Nephron (organoid): ENCODE measurements around the gene NFKB1.
A peak's percentile ranks its signal among the peaks of the same experiment; 100 is the strongest.

ENCODE experiments used
- H3K27ac Mint-ChIP-seq, 3 experiments: 2 replicates each; pipeline ENCODE4 v1.8.0; 2020; ENCODE audit warnings: mixed read lengths in 3 of 3, mild to moderate bottlenecking in 2 of 3, moderate library complexity in 1 of 3
- H3K27me3 Mint-ChIP-seq: 2 replicates; pipeline ENCODE4 v1.8.0; 2021; ENCODE audit warnings: low read depth, mild to moderate bottlenecking, moderate library complexity, mixed read lengths
- H3K36me3 Mint-ChIP-seq: 2 replicates; pipeline ENCODE4 v1.8.0; 2020; ENCODE audit warnings: low read depth, mixed read lengths
- H3K4me1 Mint-ChIP-seq: 2 replicates; pipeline ENCODE4 v1.8.0; 2020; ENCODE audit warnings: mixed read lengths
- H3K4me3 Mint-ChIP-seq, 3 experiments: 2 replicates each; pipeline ENCODE4 v1.8.0; 2020; ENCODE audit warnings: mild to moderate bottlenecking in 3 of 3, mixed read lengths in 3 of 3, moderate library complexity in 2 of 3
- H3K9me3 Mint-ChIP-seq: 2 replicates; pipeline ENCODE4 v1.8.0; 2020; ENCODE audit warnings: mixed read lengths
- CTCF ChIP-seq, 3 experiments: fragments of 200-600 bp; sonication (generic); IDR thresholded peaks; one replicate each; pipeline ENCODE4 v1.5.0; 2021; ENCODE audit warnings: antibody characterized with exemption in 3 of 3; ENCODE audit not compliant: unreplicated experiment in 3 of 3

NFKB1 gene

GRCh38 chr4:102629673-102630072 is 128.5 kb downstream of the NFKB1 start:
- H3K27ac Mint-ChIP-seq: peak overlapping the region; percentile 33 to 80 (median 44)
- H3K4me1 Mint-ChIP-seq: peaks cover 24% of the 10 kb centered on the region
- no peaks in the 10 kb centered on the region for H3K27me3 Mint-ChIP-seq
- H3K9me3 Mint-ChIP-seq: no peaks in the 10 kb centered on the region
- peaks cover 4% of the 10 kb centered on the region for H3K36me3 Mint-ChIP-seq
- no peak for TF ChIP-seq CTCF (IDR thresholded peaks at IDR 0.05; ENCODE audit: unreplicated experiment in 3 of 3)
- H3K4me3 Mint-ChIP-seq: peak overlapping the region in 1 of 3 experiments; percentile 2

- H3K9me3 Mint-ChIP-seq: no peaks in the 10 kb centered on the region
Measured at GRCh38 chr4:102631616-102632015, 130.5 kb downstream of the NFKB1 start.

GRCh38 chr4:102632241-102633065 is 131.3 kb downstream of the NFKB1 start:
- no peak for TF ChIP-seq CTCF (IDR thresholded peaks at IDR 0.05; ENCODE audit: unreplicated experiment in 3 of 3)
- Mint-ChIP-seq H3K27me3 (no peaks in the 10 kb centered on the region), H3K4me3 (no peak overlapping the region), H3K4me1 (peaks cover 24% of the 10 kb centered on the region), H3K36me3 (peaks cover 13% of the 10 kb centered on the region), H3K9me3 (no peaks in the 10 kb centered on the region), H3K27ac (no peak overlapping the region)

More at GRCh38 chr4:102631616-102632015, 130.5 kb downstream of the NFKB1 start:
- no peaks in the 10 kb centered on the region for H3K27me3 Mint-ChIP-seq
- no peak overlapping the region for H3K4me3 Mint-ChIP-seq
- no peak overlapping the region for H3K27ac Mint-ChIP-seq
- peaks cover 24% of the 10 kb centered on the region for H3K4me1 Mint-ChIP-seq
- peaks cover 9% of the 10 kb centered on the region for H3K36me3 Mint-ChIP-seq
- TF ChIP-seq CTCF (IDR thresholded peaks at IDR 0.05; ENCODE audit: unreplicated experiment in 3 of 3): no peak

DNA sequence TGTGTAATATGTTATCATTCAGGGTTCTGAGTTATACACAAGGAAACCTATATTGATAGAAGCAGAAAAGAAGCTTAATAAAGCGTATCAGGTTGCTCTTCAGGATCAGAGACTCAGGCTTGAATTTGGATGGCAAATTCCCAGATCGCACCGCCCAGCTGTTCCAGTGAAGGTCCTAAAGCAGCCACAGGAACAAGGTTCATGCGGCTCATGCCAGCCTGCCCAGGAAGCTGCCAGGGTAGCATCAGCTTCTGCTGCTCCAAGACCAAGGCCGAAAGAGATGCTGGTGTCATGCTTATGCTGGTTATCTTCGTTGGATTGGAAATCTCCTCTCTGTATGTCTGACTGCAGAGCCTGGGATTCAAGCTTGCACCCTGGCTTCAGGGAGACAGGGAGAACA is 131.9 kb downstream of the NFKB1 start:
- no peak for TF ChIP-seq CTCF (IDR thresholded peaks at IDR 0.05; ENCODE audit: unreplicated experiment in 3 of 3)
- peaks cover 17% of the 10 kb centered on the region for H3K36me3 Mint-ChIP-seq
- peaks cover 19% of the 10 kb centered on the region for H3K4me1 Mint-ChIP-seq
- no peaks in the 10 kb centered on the region for H3K27me3 Mint-ChIP-seq
- H3K4me3 Mint-ChIP-seq: no peak overlapping the region
- H3K27ac Mint-ChIP-seq: no peak overlapping the region
- H3K9me3 Mint-ChIP-seq: no peaks in the 10 kb centered on the region

GRCh38 chr4:102637391-102637790 is 136.2 kb downstream of the NFKB1 start:
- Mint-ChIP-seq H3K27ac (no peak overlapping the region), H3K4me1 (no peaks in the 10 kb centered on the region), H3K4me3 (no peak overlapping the region), H3K36me3 (peaks cover 21% of the 10 kb centered on the region), H3K27me3 (no peaks in the 10 kb centered on the region), H3K9me3 (no peaks in the 10 kb centered on the region)
- TF ChIP-seq CTCF (IDR thresholded peaks at IDR 0.05; ENCODE audit: unreplicated experiment in 3 of 3): no peak

DNA sequence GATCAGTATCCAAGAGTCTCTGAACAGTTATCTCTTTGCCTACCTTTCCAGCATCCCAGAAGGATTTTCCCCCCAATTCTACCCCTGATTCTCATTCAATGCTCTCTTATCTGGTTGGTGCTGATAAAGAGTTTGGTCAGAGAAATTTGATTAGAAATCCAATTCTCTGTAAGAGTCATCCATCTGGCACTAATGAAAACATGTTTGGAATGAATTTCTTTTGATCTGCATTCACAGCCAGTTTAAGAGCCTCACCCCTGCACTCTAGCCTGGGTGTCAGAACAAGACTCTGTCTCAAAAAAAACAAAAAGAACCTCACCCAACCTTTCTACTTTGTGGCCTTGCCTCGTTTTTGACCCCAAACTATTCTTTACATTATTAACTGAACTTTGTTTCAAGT is 137.5 kb downstream of the NFKB1 start:
- TF ChIP-seq CTCF (IDR thresholded peaks at IDR 0.05; ENCODE audit: unreplicated experiment in 3 of 3): no peak
- H3K4me1 Mint-ChIP-seq: no peaks in the 10 kb centered on the region
- H3K27me3 Mint-ChIP-seq: no peaks in the 10 kb centered on the region
- no peaks in the 10 kb centered on the region for H3K9me3 Mint-ChIP-seq
- H3K27ac Mint-ChIP-seq: no peak overlapping the region
- H3K36me3 Mint-ChIP-seq: peaks cover 21% of the 10 kb centered on the region
- H3K4me3 Mint-ChIP-seq: no peak overlapping the region
